Neural progenitor cell (in vitro differentiated cells): ENCODE measurements around the gene SLC51B.

Source experiments
- CTCF ChIP-seq: fragments of 200-600 bp; sonication (generic); IDR thresholded peaks from 2 replicates; pipeline ENCODE4 v1.5.1; 2017; ENCODE audit warnings: antibody characterized with exemption, mild to moderate bottlenecking
- EZH2 ChIP-seq: fragments of 200-600 bp; sonication (generic); IDR thresholded peaks from 2 replicates; pipeline ENCODE4 v1.6.1; 2017; ENCODE audit warnings: antibody characterized with exemption, mild to moderate bottlenecking, moderate library complexity
- EZH2phosphoT487 ChIP-seq: fragments of 200-600 bp; sonication (generic); IDR thresholded peaks from 2 replicates; pipeline ENCODE4 v1.6.1; 2017; ENCODE audit warnings: antibody characterized with exemption

- no peak for TF ChIP-seq EZH2
- TF ChIP-seq CTCF: no peak
- no peak for TF ChIP-seq EZH2phosphoT487
Measured at GRCh38 chr15:65055201-65055870, 10.1 kb downstream of the SLC51B start.
